Pulmonary artery endothelial cell (primary cell): ENCODE results near the gene PTPRQ. TPM values are rescaled to one million over a fixed set of nuclear protein-coding genes. Genes with fewer than 3 reads are reported as not detected.

Experiments
- DNase-seq: peaks from one replicate; pipeline ENCODE4 v3.0.0-alpha.2; 2011; ENCODE audit warnings: low read depth, low spot score
- total RNA-seq: library from RNA; depleted of rRNA; stranded (reverse); fragments of >200 nt; gene quantifications from 2 replicates; pipeline ENCODE4 v1.2.3, GENCODE V29; 2014

PTPRQ gene
- total RNA-seq, 1 donor from 2014 or later: not detected

GRCh38 chr12:80553316-80553715 lies 109.3 kb downstream of the PTPRQ start:
- no peak for DNase-seq

- no peak for DNase-seq
These were observed 112.5 kb downstream of the PTPRQ start for GRCh38 chr12:80556566-80556965.

GRCh38 chr12:80559766-80560165 lies 115.7 kb downstream of the PTPRQ start:
- DNase-seq: no peak

- DNase-seq: no peak
These were observed 121.2 kb downstream of the PTPRQ start for GRCh38 chr12:80565271-80565670.

GRCh38 chr12:80567401-80567800 lies 123.4 kb downstream of the PTPRQ start:
- DNase-seq: no peak

- no peak for DNase-seq
These were observed 132.8 kb downstream of the PTPRQ start for GRCh38 chr12:80576641-80577418.

- DNase-seq: no peak
These were observed 136.2 kb downstream of the PTPRQ start for GRCh38 chr12:80580254-80580653.

- no peak for DNase-seq
These were observed 137.7 kb downstream of the PTPRQ start for GRCh38 chr12:80581783-80582182.

GRCh38 chr12:80582431-80582830 lies 138.4 kb downstream of the PTPRQ start:
- no peak for DNase-seq

GRCh38 chr12:80589077-80589476 lies 145.0 kb downstream of the PTPRQ start:
- DNase-seq: no peak

GRCh38 chr12:80590085-80590484 lies 146.1 kb downstream of the PTPRQ start:
- no peak for DNase-seq

- no peak for DNase-seq
These were observed 149.7 kb downstream of the PTPRQ start for GRCh38 chr12:80593766-80594165.

GRCh38 chr12:80596509-80596908 lies 152.5 kb downstream of the PTPRQ start:
- no peak for DNase-seq

- peak; percentile 2 for DNase-seq
These were observed 154.1 kb downstream of the PTPRQ start for GRCh38 chr12:80598004-80598606.

- no peak for DNase-seq
These were observed 158.4 kb downstream of the PTPRQ start for GRCh38 chr12:80602455-80602854.

GRCh38 chr12:80607361-80608135 lies 163.5 kb downstream of the PTPRQ start:
- DNase-seq: no peak

- DNase-seq: no peak
These were observed 173.7 kb downstream of the PTPRQ start for GRCh38 chr12:80617733-80618132.

GRCh38 chr12:80620281-80620680 lies 176.2 kb downstream of the PTPRQ start:
- no peak for DNase-seq

GRCh38 chr12:80622271-80622670 lies 178.2 kb downstream of the PTPRQ start:
- DNase-seq: no peak

GRCh38 chr12:80625051-80625450 lies 181.0 kb downstream of the PTPRQ start:
- DNase-seq: no peak

- DNase-seq: no peak
These were observed 181.9 kb downstream of the PTPRQ start for GRCh38 chr12:80625901-80626300.

- no peak for DNase-seq
These were observed 183.7 kb downstream of the PTPRQ start for GRCh38 chr12:80627782-80628181.
